Stomach (tissue), 9 donors: Measurements from ENCODE around the gene RFX2. TPM values are rescaled to one million over a fixed set of nuclear protein-coding genes. Genes with fewer than 3 reads are reported as not detected.

ENCODE experiments used
- DNase-seq, 2 donors: peaks; one replicate each; pipeline versions ENCODE4 v3.0.0 to v3.0.0-alpha.2; 2013 to 2019
- H3K27ac ChIP-seq, 5 donors: fragments of 200-600 bp in 4 of 5; sonication (generic) in 4 of 5; one replicate each; pipeline ENCODE4 v1.5.1; 2013 to 2019; ENCODE audit warnings: mild to moderate bottlenecking in 1 of 5, moderate library complexity in 1 of 5
- H3K27me3 ChIP-seq, 3 donors: fragments of 200-600 bp; sonication (generic); one replicate each; pipeline ENCODE4 v1.5.1; 2017 to 2019; ENCODE audit warnings: mixed run types in 1 of 3
- H3K36me3 ChIP-seq, 4 donors: fragments of 200-600 bp; sonication (generic); 1 replicate in 3 of 4; 2 replicates in 1 of 4; pipeline ENCODE4 v1.5.1; 2016 to 2019
- H3K4me1 ChIP-seq, 4 donors: fragments of 200-600 bp; sonication (generic); one replicate each; pipeline ENCODE4 v1.5.1; 2016 to 2019
- H3K4me3 ChIP-seq, 4 donors: fragments of 200-600 bp; sonication (generic) in 3 of 4; one replicate each; pipeline ENCODE4 v1.5.1; 2016 to 2019; ENCODE audit warnings: mild to moderate bottlenecking in 1 of 4
- H3K9me3 ChIP-seq, 4 donors: fragments of 200-600 bp; sonication (generic); one replicate each; pipeline ENCODE4 v1.5.1; 2016 to 2019
- EP300 ChIP-seq: sonication (generic); formaldehyde crosslinking; IDR thresholded peaks from one replicate; pipeline ENCODE4 v1.6.1; 2017; ENCODE audit warnings: antibody characterized with exemption
- POLR2A ChIP-seq, 4 donors: fragments of 450-650 bp; IDR thresholded peaks; one replicate each; pipeline ENCODE4 v1.6.1; 2016; ENCODE audit warnings: antibody characterized with exemption in 4 of 4, control low read depth in 2 of 4, mild to moderate bottlenecking in 1 of 4, moderate library complexity in 1 of 4
- POLR2AphosphoS5 ChIP-seq, 3 donors: sonication (generic); formaldehyde crosslinking; IDR thresholded peaks; one replicate each; pipeline ENCODE4 v1.6.1; 2016; ENCODE audit warnings: antibody characterized with exemption in 3 of 3
- WGBS, 5 donors: extraction: QIAGEN DNeasy Blood & Tissue Kit in 3 of 5; methylation state at CpG; one replicate each; pipeline versions ENCODE4 v1.1.5 to v1.1.7; 2013 to 2018; 5-methylcytosine and 5-hydroxymethylcytosine counted together
- intact Hi-C: fragments of 100-400 bp; cut with DNase I; formaldehyde crosslinking; loops from one replicate; pipeline ENCODE4 v1.15.1; 2023; ENCODE audit warnings: low total_unique reads
- polyA plus RNA-seq, 3 donors: library from polyadenylated mRNA; stranded (reverse); fragments of 200-250 nt; gene quantifications; one replicate each; pipeline ENCODE4 v1.2.3, GENCODE V29; 2013
- total RNA-seq, 5 donors: library from RNA; depleted of rRNA; stranded (reverse); fragments of >200 nt; gene quantifications; one replicate each; pipeline versions ENCODE4 v1.1.0 to v1.2.3, GENCODE V29; 2014 to 2016
- TF ChIP-seq, protein P1 (sequence below), 7 experiments: fragments of 450-650 bp in 4 of 7; fragments of 200-600 bp in 3 of 7; sonication (generic) in 3 of 7; IDR thresholded peaks; one replicate each; pipeline ENCODE4 v1.5.1; 2016 to 2019; ENCODE audit warnings: antibody characterized with exemption in 7 of 7, control low read depth in 2 of 7, mild to moderate bottlenecking in 1 of 7
- donor health status: healthy with polysubstance abuse.
- donor health status: Bipolar disorder and iron deficiency.
- donor health status: healthy.

RFX2 gene
- total and polyA plus RNA-seq, 8 donors: 1.2 to 123 (median 8.0) TPM

DNA sequence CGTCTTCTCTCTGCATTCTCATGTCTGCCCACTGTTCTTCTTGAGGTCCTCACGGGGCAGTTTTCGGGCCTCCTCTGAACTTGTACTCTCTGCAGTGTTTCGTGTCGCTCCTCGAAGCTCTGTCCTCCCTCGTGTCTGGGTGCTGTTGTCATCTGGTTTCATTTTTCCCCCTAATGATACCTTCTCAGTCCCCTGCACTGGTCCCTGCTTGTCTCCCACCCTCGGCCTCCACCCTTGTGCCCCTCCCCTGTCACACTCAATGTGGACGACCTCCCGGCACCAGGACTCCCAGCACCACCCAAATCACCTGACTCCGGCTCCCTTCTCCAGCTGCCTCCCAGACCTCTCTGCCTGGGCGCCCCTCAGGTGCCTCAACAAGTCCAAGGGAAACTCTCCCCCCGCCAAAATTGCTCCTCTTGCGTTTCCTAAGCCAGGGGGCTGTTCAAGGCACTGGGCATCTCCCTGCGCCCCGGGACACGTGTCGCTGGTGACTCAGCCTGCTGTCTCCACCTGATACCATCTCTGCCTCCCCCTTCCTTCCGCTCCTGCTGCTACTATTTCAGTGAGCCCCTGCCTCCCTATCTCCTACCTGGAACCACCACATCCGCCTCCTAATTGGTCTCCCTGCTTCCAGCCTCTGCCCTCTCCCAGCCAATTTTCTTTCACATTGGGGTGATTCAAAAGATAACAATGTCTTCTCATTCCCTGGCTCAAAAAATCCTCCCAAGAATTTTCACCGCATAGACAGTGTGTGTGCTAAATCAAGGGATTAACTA lies 49.5 kb downstream of the RFX2 start:
- intact Hi-C loops: no loop called here
- no peak overlapping the region for H3K4me3 ChIP-seq
- peak overlapping the region; percentile 28 to 90 (median 89) for H3K27ac ChIP-seq
- peaks cover 60 to 97% (median 81%) of the 10 kb centered on the region in 4 donors for H3K4me1 ChIP-seq
- no peaks in the 10 kb centered on the region for H3K9me3 ChIP-seq
- 69 to 83% (median 80%) methylated on average over 21 of the region's 21 CpGs for WGBS, 5 donors
- H3K36me3 ChIP-seq: no peaks in the 10 kb centered on the region
- TF ChIP-seq POLR2AphosphoS5 (IDR thresholded peaks at IDR 0.05): no peak
- TF ChIP-seq, protein P1, sequence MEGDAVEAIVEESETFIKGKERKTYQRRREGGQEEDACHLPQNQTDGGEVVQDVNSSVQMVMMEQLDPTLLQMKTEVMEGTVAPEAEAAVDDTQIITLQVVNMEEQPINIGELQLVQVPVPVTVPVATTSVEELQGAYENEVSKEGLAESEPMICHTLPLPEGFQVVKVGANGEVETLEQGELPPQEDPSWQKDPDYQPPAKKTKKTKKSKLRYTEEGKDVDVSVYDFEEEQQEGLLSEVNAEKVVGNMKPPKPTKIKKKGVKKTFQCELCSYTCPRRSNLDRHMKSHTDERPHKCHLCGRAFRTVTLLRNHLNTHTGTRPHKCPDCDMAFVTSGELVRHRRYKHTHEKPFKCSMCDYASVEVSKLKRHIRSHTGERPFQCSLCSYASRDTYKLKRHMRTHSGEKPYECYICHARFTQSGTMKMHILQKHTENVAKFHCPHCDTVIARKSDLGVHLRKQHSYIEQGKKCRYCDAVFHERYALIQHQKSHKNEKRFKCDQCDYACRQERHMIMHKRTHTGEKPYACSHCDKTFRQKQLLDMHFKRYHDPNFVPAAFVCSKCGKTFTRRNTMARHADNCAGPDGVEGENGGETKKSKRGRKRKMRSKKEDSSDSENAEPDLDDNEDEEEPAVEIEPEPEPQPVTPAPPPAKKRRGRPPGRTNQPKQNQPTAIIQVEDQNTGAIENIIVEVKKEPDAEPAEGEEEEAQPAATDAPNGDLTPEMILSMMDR (IDR thresholded peaks at IDR 0.05): no peak
- TF ChIP-seq EP300: no peak
- TF ChIP-seq POLR2A (IDR thresholded peaks at IDR 0.05): no peak
- no peaks in the 10 kb centered on the region for H3K27me3 ChIP-seq
- DNase-seq: no peak

GRCh38 chr19:6059988-6060599 lies 50.2 kb downstream of the RFX2 start:
- no peak overlapping the region for H3K4me3 ChIP-seq
- peak overlapping the region in 4 of 5 donors; percentile 86 to 90 (median 89) for H3K27ac ChIP-seq
- intact Hi-C loops: no loop called here
- DNase-seq: no peak
- WGBS, 5 donors: 81 to 91% (median 85%) methylated on average over 4 of the region's 4 CpGs
- H3K36me3 ChIP-seq: no peaks in the 10 kb centered on the region
- no peak for TF ChIP-seq POLR2AphosphoS5 (IDR thresholded peaks at IDR 0.05)
- TF ChIP-seq POLR2A (IDR thresholded peaks at IDR 0.05): no peak
- TF ChIP-seq, protein P1 (IDR thresholded peaks at IDR 0.05): no peak
- no peak for TF ChIP-seq EP300
- peaks cover 53 to 93% (median 75%) of the 10 kb centered on the region in 4 donors for H3K4me1 ChIP-seq
- no peaks in the 10 kb centered on the region for H3K27me3 ChIP-seq
- no peaks in the 10 kb centered on the region for H3K9me3 ChIP-seq

DNA sequence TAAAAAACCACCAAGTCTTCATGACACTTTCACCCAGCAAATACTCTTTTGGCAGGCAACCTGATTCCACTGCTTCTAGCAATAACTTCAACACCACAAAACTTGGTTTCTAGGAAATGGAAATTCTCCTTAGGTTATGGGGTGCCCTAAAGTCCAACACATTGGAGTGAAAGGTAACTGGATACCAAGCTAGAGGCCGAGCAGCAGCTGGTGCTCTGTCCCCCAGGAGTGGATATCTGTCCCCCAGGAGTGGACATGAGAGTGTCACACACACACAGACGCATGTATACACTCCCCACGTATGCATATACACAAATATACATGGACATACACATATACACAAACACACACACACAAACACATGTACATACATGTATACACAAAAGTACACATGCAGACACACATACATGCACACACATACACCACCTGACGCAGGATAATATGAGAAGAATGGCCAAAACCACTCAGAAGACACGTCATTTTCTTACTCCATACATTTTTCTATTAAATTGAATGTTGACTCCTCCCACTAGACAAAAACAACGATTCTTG lies 50.8 kb downstream of the RFX2 start:
- H3K4me1 ChIP-seq: peaks cover 53 to 87% (median 73%) of the 10 kb centered on the region in 4 donors
- no peaks in the 10 kb centered on the region for H3K36me3 ChIP-seq
- no peaks in the 10 kb centered on the region for H3K27me3 ChIP-seq
- WGBS, 5 donors: 79 to 90% (median 85%) methylated on average over 6 of the region's 6 CpGs
- no peak for TF ChIP-seq EP300
- no peak for TF ChIP-seq POLR2A (IDR thresholded peaks at IDR 0.05)
- TF ChIP-seq, protein P1 (IDR thresholded peaks at IDR 0.05): no peak
- TF ChIP-seq POLR2AphosphoS5 (IDR thresholded peaks at IDR 0.05): no peak
- H3K4me3 ChIP-seq: no peak overlapping the region
- peak overlapping the region in 4 of 5 donors; percentile 86 to 90 (median 89) for H3K27ac ChIP-seq
- H3K9me3 ChIP-seq: no peaks in the 10 kb centered on the region
- intact Hi-C loops: no loop called here
- no peak for DNase-seq

- no peaks in the 10 kb centered on the region for H3K36me3 ChIP-seq
- peaks cover 52 to 79% (median 66%) of the 10 kb centered on the region in 4 donors for H3K4me1 ChIP-seq
- TF ChIP-seq POLR2A (IDR thresholded peaks at IDR 0.05): no peak
- no peak for TF ChIP-seq POLR2AphosphoS5 (IDR thresholded peaks at IDR 0.05)
- TF ChIP-seq EP300: no peak
- TF ChIP-seq, protein P1 (IDR thresholded peaks at IDR 0.05): no peak
- intact Hi-C loops: no loop called here
- no peaks in the 10 kb centered on the region for H3K9me3 ChIP-seq
- H3K27ac ChIP-seq: peak overlapping the region; percentile 71 to 90 (median 89)
- H3K4me3 ChIP-seq: no peak overlapping the region
- WGBS, 5 donors: 83 to 93% (median 86%) methylated on average over 17 of the region's 17 CpGs
- DNase-seq: no peak
- no peaks in the 10 kb centered on the region for H3K27me3 ChIP-seq
These were observed 51.6 kb downstream of the RFX2 start for GRCh38 chr19:6058518-6059201.
